DND-41 (cell line): ENCODE data around the gene MCHR1.
"Not testable (repeated sequence)": the region's sequence is repeated elsewhere in the genome, so short reads cannot be mapped to it uniquely, and the experiment has no call there.

Experiments used
- ATAC-seq: fragments of 200-7000 bp; cut with Tn5 transposase; 3 replicates; pipeline ENCODE4 v1.9.1; 2021; ENCODE audit warnings: low read depth; ENCODE audit not compliant: insufficient read depth
- DNase-seq: peaks from one replicate; pipeline ENCODE4 v3.0.0-alpha.2; 2020
- H2AFZ ChIP-seq: 2 replicates; pipeline ENCODE4 v1.6.0; 2012; ENCODE audit warnings: low read depth, low read length
- H3K27ac ChIP-seq: 2 replicates; pipeline ENCODE4 v1.5.1; 2012; ENCODE audit warnings: low read length, inconsistent platforms
- H3K27me3 ChIP-seq: fragments of 200-600 bp; sonication (generic); 2 replicates; pipeline ENCODE4 v1.6.0; 2012; ENCODE audit warnings: low read length, mild to moderate bottlenecking, inconsistent platforms; ENCODE audit not compliant: insufficient read depth, poor library complexity
- H3K36me3 ChIP-seq: 2 replicates; pipeline ENCODE4 v1.5.1; 2012; ENCODE audit warnings: low read length, inconsistent platforms; ENCODE audit not compliant: insufficient read depth
- H3K4me1 ChIP-seq: 2 replicates; pipeline ENCODE4 v1.5.1; 2012; ENCODE audit warnings: mild to moderate bottlenecking, low read length; ENCODE audit not compliant: insufficient read depth
- H3K4me2 ChIP-seq: 2 replicates; pipeline ENCODE4 v1.6.0; 2012; ENCODE audit warnings: mild to moderate bottlenecking, moderate library complexity, low read length, inconsistent platforms; ENCODE audit not compliant: insufficient read depth
- H3K4me3 ChIP-seq, 2 experiments: fragments of 200-600 bp in 1 of 2; shearing (Covaris generic) in 1 of 2; 2 replicates each; pipeline ENCODE4 v1.5.1; 2012 to 2016; ENCODE audit warnings: inconsistent platforms in 2 of 2, low read length in 2 of 2, mild to moderate bottlenecking in 2 of 2, low read depth in 1 of 2, moderate library complexity in 1 of 2
- H3K79me2 ChIP-seq: 2 replicates; pipeline ENCODE4 v1.6.0; 2012; ENCODE audit warnings: low read length, inconsistent platforms; ENCODE audit not compliant: insufficient read depth
- H3K9ac ChIP-seq: 2 replicates; pipeline ENCODE4 v1.6.0; 2012; ENCODE audit warnings: low read depth, mild to moderate bottlenecking, inconsistent platforms, low read length, moderate library complexity
- H3K9me3 ChIP-seq: 2 replicates; pipeline ENCODE4 v1.5.1; 2012; ENCODE audit warnings: low read length, moderate library complexity, mild to moderate bottlenecking, inconsistent platforms; ENCODE audit not compliant: insufficient read depth, severe bottlenecking
- H4K20me1 ChIP-seq: 2 replicates; pipeline ENCODE4 v1.6.0; 2012; ENCODE audit warnings: low read length; ENCODE audit not compliant: insufficient read depth
- CTCF ChIP-seq: IDR thresholded peaks from 2 replicates; pipeline ENCODE4 v1.5.1; 2012; ENCODE audit warnings: borderline replicate concordance, low read length, moderate library complexity, mild to moderate bottlenecking; ENCODE audit not compliant: poor library complexity, severe bottlenecking; ENCODE audit errors: extremely low read depth
- EZH2 ChIP-seq: IDR thresholded peaks from 3 replicates; pipeline ENCODE4 v1.6.1; 2012; ENCODE audit warnings: borderline replicate concordance, low read depth, mild to moderate bottlenecking, moderate library complexity, low read length, inconsistent platforms; ENCODE audit not compliant: severe bottlenecking

MCHR1 gene

GRCh38 chr22:40674274-40674673 lies 5.0 kb upstream of the MCHR1 start:
- H3K9me3 ChIP-seq: no peaks in the 10 kb centered on the region
- H3K27ac ChIP-seq: no peak overlapping the region
- ATAC-seq (no peak), DNase-seq (no peak)
- no peaks in the 10 kb centered on the region for H3K27me3 ChIP-seq
- H2AFZ ChIP-seq: no peak overlapping the region
- no peaks in the 10 kb centered on the region for H3K36me3 ChIP-seq
- no peak overlapping the region for H3K9ac ChIP-seq
- H3K4me3 ChIP-seq: no peak overlapping the region
- H3K4me1 ChIP-seq: peaks cover 3% of the 10 kb centered on the region
- TF ChIP-seq EZH2: no peak
- TF ChIP-seq CTCF: no peak
- no peak overlapping the region for H3K4me2 ChIP-seq
- H4K20me1 ChIP-seq: no peaks in the 10 kb centered on the region
- no peaks in the 10 kb centered on the region for H3K79me2 ChIP-seq

DNA sequence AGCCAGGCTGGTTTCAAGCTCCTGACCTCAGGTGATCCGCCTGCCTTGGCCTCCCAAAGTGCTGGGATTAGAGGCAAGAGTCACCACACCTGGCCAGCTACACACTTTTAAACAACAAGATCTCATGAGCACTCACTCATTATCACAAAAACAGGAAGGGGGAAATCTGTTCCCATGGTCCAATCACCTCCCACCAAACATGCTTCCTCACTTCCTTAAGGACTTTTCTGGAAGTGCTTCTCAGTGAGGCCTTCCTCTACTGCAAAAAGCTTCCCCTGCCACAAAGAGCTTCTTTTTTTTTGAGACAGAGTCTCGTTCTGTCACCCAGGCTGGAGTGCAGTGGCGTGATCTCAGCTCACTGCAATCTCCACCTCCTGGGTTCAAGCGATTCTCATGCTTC lies 3.1 kb upstream of the MCHR1 start:
- not testable (repeated sequence) for H3K4me2 ChIP-seq, DNase-seq, H3K4me3 ChIP-seq, H3K4me1 ChIP-seq, H3K79me2 ChIP-seq, H3K9ac ChIP-seq, H2AFZ ChIP-seq, H3K27me3 ChIP-seq, H3K9me3 ChIP-seq, H3K27ac ChIP-seq, H3K36me3 ChIP-seq, ATAC-seq, H4K20me1 ChIP-seq

- Histone ChIP-seq H2AFZ (no peak overlapping the region), H3K36me3 (no peaks in the 10 kb centered on the region), H3K27me3 (no peaks in the 10 kb centered on the region), H3K79me2 (no peaks in the 10 kb centered on the region), H3K9ac (no peak overlapping the region), H3K4me3 (no peak overlapping the region), H3K4me2 (no peak overlapping the region), H3K9me3 (no peaks in the 10 kb centered on the region), H3K4me1 (peaks cover 2% of the 10 kb centered on the region), H4K20me1 (no peaks in the 10 kb centered on the region), H3K27ac (no peak overlapping the region)
- DNase-seq: no peak
- TF ChIP-seq EZH2: no peak
- TF ChIP-seq CTCF: no peak
- no peak for ATAC-seq
Observed at GRCh38 chr22:40676644-40677043, 2.6 kb upstream of the MCHR1 start.

- no peaks in the 10 kb centered on the region for H3K9me3 ChIP-seq
- ATAC-seq (no peak), DNase-seq (no peak)
- H3K79me2 ChIP-seq: no peaks in the 10 kb centered on the region
- no peak overlapping the region for H3K9ac ChIP-seq
- H3K27me3 ChIP-seq: no peaks in the 10 kb centered on the region
- H3K4me2 ChIP-seq: no peak overlapping the region
- H3K27ac ChIP-seq: peak overlapping the region; percentile 35; the same call in 1 of the 2 replicates
- peaks cover 22% of the 10 kb centered on the region for H3K4me1 ChIP-seq
- no peaks in the 10 kb centered on the region for H3K36me3 ChIP-seq
- TF ChIP-seq EZH2: no peak
- TF ChIP-seq CTCF: no peak
- H3K4me3 ChIP-seq: no peak overlapping the region
- no peak overlapping the region for H2AFZ ChIP-seq
- no peaks in the 10 kb centered on the region for H4K20me1 ChIP-seq
Observed at GRCh38 chr22:40678493-40679248, 613 bp upstream of the MCHR1 start.
